ENCODE data around the gene EXOC4.

DNA sequence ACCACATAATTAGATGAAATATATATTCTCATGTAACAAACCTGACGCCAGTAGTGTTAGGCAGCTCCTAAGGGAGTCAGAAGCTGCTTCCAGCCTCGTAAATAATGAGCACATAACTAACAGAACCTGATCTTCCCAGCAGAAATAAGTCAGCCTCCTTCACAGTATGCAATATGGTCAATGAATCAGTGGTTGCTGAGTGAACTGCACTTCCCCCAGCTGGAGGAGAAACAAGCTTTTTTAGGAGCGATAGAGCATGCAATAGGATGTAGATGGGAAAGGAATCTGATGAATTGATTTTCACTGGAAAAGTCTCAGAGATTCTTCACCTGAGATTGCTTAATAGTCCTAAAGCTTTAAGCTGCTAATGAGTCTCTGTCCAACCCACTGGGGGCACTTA is 537.1 kb downstream of the EXOC4 start:
- TF ChIP-seq POLR2A (IDR thresholded peaks at IDR 0.05) (no peak), EP300 (IDR thresholded peaks at IDR 0.05) (no peak), POLR2AphosphoS5 (IDR thresholded peaks at IDR 0.05) (no peak)
